Measurements from ENCODE around the gene ZSCAN16.
A peak's percentile ranks its signal among the peaks of the same experiment; 100 is the strongest.
"Not testable (repeated sequence)": the region's sequence is repeated elsewhere in the genome, so short reads cannot be mapped to it uniquely, and the experiment has no call there.

The ZSCAN16 gene

DNA sequence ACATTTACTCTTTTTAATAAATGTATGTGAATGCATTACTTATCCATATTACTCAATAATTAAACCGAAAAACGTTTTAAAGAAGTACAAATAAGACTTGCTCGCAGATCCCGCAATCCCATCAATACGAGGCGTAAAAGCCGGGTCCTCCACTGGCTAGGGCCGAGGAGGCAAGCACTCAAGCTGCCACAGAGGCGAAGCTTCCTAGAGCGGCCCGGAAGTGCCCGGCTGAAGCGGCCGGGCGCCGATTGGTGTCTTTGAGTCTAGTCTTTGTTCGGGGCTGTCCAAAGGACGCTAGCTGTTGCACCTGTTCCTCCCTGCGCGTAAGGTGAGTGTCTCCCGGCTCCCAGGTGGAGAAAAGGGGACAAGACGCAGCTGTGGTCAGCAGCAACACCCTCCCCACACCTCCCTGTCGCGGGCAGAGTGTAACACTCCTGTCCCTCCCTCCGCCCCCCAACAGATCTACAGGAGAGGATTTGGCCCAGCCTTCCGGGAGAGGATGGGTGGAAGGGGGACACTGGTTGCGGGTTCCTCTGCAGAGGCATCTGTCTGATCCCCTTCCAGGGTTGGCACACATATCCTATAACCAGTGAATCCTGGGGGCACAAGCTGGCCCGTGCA is at the start of gene ZSCAN16:
Gene ZSCAN16, plus strand, starts transcription at position 260 of the 621 bp plus-strand sequence. CDS start 835 bp downstream, outside the sequence.
- peak; percentile 63 to 64 for DNase-seq

DNA sequence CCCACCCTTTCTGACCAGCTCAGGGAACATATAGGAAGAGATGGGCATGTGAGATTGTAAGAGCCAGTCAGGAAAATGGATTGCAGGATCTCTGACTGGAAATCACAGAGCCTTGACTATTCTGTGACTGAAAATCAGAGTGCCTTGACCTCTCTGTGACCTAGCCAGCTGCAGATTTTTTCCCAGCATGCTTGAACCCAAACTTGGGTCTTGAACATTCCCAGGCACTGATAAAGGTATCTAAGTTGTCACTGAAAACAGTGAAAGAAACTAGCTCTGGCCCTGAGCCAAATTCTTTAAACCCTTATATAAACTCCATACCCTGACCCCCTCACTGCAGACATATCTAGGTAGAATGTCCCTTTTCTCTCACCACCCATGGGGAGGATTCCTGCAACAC is 46.4 kb upstream of the ZSCAN16 start:
- DNase-seq, result no peak

DNA sequence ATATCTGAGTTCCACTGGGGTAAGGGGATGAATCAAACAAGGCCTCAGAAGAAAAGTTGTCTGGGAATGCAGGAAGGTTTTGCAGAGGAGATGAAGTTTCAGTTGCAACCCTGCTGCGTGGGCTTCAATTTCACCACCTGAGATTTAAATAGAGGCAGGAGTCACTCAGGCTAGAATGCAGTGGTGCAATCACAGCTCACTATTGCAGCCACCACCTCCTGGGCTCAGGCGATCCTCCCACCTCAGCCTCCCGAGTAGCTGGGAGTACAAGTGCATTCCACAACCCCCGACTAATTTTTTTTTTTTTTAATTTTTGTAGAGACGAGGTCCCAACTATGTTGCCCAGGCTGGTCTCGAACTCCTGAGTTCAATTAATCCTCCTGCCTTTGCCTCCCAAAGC is 45.6 kb upstream of the ZSCAN16 start:
- DNase-seq, result no peak

DNA sequence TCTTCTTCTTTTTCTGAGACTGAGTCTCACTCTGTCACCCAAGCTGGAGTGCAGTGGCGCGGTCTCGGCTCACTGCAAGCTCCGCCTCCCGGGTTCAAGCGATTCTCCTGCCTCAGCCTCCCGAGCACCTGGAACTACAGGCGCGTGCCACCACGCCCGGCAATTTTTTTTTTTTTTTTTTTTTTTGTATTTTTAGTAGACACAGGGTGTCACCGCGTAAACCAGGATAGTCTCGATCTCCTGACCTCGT is 44.1 kb upstream of the ZSCAN16 start, which contains the start of gene ZNF165:
Gene ZNF165, plus strand, starts transcription at position 188 of the 250 bp plus-strand sequence. CDS start 4,913 bp downstream, outside the sequence.
- DNase-seq, result not testable (repeated sequence)

DNA sequence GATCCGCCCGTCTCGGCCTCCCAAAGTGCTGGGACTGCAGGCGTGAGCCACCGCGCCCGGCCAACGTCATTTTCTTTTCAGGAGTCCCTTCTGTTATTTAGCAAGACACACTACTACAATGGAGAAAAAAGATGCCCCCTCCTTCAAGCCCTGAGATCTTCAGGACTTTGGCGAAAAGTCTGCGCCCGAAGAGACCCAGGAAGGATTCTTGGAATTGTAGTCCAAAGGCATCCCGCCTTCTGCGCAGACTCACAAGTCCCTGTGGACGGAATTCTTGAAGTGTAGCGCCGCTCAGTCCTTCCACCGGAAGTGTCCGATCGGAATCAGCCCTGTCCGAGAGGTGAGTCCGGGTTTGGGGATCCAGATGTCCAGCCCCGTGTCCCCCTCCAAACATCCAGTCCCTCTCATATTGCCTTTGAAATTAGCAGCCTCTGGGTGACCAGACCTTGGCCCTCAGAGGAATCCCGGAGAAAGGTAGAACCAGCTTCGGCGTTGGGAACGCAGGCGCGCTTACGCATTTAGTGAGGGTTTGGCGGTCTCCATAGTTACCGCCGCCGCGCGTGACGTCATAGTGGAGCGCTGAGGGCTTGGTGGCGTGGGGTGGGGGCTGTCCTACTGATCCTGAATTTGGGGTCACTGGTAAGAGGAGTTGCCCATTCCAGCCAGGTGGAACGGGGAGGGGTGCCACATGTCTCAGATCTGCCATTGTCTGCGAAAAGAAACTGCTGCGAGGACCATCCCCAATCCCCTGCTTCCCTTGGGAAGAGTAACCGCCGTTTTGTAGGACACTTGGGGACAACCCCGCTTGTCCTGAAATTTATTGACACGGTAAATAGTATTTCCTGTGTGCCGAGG is 43.6 kb upstream of the ZSCAN16 start:
- peak; percentile 87 to 89 for DNase-seq

DNA sequence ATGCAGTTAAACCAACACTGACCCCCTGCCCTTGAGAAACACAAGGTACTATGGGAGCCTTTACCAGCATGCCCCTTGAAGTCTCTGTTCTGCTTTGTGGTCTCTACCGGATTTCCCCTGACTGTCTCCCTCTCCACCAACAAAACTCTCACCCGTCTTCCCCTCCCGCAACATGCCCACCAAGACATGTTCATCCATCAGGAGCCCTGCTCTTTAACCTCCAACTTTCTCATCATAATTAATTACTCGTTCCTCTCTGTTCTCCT is 43.0 kb upstream of the ZSCAN16 start:
- peak in 1 of 2 donors; percentile 5 for DNase-seq

DNA sequence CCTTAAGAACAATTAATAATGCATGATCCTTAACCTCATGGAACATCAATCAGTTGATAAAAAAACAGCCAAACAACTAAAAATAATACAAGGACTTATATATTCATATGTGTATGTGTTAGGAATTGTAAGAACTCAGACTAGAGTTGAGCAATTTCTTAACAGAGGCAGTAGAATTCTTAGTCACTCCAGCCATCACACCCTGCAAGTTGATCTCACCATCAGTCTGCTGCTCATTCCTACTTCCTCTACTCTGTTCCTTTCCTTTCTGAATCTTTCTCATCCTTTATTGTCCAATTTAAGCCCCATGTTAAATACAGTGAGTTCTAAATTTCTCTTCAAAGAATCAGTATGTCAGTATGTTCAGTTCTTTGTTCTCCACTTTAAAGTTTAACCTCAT is 41.5 kb upstream of the ZSCAN16 start:
- DNase-seq, result no peak

DNA sequence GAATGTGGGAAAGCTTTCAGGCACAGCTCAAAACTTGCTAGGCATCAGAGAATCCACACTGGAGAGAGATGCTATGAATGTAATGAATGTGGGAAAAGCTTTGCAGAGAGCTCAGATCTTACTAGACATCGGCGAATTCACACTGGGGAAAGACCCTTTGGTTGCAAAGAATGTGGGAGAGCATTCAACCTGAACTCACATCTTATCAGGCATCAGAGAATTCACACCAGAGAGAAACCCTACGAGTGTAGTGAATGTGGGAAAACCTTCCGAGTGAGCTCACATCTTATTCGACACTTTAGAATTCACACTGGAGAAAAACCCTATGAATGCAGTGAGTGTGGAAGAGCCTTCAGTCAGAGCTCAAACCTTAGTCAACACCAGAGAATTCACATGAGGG is 35.4 kb upstream of the ZSCAN16 start:
- DNase-seq, result no peak

DNA sequence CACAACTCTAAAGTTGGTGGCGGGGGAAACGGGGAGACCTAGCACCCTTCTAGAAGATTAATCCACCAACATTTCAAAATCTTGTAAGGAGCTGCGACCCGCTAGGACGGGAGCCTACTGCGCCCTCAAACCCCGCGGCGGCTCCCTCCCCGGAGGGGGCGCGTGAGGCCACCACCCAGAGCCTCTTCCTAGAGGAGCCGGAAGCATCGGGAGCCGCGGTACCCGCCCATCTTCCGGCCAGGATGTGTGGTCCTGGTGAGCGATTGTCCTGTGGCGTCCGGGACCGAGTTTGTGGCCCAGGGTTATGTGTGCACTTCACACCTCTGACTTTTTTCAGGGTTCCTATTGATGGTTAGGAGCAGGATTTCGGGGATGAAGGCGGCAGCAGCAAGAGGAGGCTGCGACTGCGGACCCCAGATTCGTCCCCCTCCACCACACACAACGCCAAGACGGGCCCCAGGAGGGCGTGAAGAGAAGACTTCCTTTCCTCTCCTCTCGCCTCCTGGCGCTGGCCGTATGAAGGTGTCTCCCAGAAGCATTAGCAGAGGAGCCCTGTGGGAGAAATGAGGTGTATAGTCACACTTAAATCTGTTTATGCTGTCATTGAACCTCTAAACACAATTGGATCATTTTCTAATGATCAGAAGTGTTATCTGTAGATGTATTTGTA is 33.4 kb upstream of the ZSCAN16 start:
- DNase-seq, result no peak

DNA sequence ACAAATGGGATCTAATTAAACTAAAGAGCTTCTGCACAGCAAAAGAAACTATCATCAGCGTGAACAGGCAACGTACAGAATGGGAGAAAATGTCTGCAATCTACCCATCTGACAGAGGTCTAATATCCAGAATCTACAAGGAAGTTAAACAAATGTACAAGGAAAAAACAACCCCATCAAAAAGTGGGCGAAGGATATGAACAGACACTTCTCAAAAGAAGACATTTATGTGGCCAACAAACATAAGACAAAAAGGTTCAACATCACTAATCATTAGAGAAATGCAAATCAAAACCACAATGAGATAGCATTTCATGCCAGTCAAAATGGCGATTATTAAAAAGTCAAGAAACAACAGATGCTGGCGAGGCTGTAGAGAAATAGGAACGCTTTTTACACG is 22.2 kb upstream of the ZSCAN16 start:
- DNase-seq, result not testable (repeated sequence)

DNA sequence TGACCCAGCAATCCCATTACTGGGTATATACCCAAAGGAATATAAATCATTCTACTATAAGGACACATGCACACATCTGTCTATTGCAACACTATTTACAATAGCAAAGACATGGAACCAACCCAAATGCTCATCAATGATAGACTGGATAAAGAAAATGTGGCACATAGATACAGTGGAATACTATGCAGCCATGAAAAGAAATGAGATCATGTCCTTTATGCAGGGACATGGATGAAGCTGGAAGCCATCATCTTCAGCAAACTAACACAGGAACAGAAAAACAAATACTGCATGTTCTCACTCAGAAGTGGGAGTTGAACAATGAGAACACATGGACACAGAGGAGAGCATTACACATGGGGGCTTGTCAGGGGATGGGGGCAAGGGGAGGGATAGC is 21.7 kb upstream of the ZSCAN16 start:
- not testable (repeated sequence) for DNase-seq

DNA sequence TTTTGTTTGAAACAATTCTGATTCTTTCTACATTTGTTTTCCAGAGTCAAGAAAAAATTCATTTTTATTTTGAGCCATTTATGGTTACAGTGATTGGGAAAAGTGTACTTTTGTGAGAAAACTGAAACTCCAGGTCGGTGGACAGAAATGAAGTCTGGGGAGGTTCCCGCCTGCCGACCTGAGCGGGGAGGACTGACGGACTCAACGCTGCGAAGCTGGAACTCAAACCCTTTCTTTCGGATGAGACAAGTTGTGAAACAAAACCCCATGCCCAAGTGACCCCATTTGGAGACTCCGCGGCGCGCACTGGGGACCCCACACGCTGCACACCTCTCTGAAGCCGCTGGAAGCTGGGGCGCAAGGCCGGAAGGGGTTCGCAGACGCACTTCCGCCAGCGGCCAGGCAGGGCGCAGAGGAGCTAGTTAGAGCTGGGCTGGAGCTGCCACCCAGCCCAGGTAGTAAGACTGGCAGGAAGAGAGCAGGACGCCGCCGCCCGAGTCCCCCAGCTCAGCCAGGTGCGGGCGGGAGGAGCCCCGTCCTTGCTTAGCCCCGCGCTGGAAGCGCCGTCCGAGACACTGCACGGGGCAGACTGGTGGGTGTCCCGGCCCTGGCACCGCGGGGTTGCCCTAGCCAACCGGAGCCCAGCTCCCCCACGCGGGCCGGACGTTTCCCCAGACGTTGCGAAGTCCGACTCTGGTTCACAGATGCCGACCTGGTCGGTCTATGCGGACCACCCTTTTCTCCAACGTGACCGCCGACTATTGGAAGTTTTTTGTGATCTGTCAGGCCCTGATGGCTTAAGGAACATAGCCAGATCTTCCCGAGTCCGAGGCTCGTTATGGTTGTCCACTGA is 19.8 kb upstream of the ZSCAN16 start:
- DNase-seq, result peak; percentile 69 to 77

DNA sequence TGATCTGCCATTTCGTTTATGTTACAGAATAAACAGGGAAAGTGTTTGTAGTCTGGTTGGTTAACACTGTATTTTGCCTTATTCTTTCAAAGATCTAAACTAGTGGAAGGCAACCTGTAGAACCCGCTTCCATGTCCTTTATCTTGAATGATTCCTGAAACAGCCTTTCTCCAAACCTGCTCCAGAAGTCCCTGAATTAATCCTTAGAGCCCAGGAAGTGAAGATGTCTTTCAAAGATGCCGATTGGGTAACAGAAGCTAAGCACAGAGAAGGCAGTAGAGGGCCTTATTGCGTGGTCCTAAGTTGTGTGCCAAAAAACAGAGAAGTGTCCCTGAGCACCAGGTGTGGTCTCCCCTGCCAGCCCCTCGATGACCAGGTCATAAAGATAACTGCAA is 19.2 kb upstream of the ZSCAN16 start:
- DNase-seq, result no peak

DNA sequence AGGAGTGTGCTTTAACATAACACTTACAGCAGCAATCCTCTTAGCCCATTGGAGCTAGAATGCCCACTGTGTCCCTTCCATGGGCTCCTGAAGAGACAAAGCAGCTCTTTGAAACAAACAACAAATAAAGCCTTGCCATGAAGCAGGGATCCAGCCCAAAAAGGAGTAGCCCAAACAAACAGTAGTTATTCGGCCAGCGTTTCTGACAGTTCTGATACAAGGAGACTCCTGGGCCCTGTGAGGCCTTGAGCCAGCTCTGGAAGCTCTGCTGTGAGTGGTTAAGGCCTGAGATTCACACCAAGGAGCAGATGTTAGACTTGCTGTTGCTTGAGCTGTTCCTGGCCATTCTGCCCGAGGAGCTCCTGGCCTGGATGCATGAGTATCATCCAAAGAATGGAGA is 16.9 kb upstream of the ZSCAN16 start:
- no peak for DNase-seq

DNA sequence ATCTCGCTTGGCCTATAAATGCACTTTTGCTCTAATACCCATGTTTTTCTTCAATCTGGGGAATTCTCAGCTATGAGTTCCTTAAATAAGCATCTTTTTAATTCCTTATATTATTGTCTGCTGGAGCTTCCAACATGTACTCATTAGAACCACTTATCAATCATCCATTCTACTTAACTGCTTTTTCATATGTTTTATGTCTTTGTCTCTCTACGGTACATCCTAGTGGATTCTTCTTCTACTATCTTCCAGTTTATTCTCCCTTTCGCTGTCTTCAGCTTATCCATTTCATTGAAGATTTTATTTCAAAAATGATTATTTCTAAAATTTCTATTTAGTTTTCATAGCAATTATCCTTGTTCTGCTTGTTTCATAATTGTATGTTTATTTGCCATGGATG is 12.4 kb upstream of the ZSCAN16 start:
- DNase-seq, result no peak

DNA sequence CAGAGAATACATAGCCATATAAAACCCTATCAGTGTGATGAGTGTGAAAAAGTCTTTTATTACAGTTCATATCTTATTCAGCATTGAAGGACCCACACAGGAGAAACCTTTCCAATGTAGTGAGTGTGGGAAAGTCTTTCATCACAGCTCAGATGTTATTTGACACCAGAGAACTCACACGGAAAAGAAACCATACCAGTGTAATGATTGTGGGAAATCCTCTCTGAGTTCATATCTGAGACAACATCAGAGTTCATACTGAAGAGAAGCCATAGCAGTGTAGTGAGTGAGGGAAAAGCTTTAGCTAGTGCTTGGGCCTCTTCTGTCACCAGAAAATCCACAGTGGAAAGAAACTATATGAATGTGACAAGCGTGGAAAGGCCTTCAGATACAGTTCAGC is 8.6 kb upstream of the ZSCAN16 start:
- DNase-seq, result no peak

DNA sequence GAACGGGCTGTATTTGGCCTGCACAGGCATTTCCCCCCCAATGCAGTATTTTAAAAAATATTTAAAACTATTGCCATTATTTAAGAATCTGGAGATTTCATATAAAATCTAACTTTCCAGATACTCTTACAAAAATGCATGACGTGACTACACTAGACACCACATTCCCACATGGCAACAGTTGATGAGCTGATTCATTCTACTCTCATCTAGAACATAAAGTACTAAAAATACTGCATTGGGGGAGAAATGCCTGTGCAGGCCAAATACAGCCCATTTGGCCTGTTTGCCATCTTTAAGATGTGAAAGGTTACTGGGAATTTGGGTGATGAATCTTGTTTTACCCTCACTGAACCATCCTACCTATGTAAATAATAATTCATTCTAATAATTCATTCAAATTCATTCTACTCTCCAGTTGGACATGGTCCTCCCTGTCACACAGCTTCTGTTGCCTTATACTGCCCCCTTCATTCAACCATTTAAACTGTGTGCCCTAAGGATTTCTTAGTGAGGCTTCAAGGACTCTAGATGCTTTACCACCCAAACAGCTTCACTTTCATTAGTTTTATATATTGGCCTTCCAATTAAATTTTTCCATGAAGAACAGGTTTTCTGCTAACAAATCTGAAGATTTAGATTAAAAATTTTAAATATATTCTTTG is 6.9 kb upstream of the ZSCAN16 start:
- no peak for DNase-seq

DNA sequence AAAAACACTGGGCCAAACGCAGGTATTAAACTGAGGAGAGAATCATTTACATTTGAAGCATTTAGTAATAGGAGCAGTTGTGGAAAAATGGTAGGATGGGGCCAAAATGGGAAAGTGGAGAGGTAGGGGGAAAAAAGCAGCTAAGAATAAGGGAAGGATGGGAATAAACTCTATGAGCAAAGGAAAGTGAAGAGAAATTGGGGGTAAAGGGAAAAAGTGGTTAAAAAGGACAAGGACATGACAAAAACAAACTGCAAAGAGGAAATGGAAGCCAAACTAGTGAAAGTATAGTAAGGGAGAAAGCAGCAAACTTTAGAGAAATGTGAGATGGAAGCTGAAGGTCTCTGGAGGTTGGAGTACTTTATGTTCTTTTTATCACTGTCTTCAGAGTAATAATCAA is 6.2 kb upstream of the ZSCAN16 start:
- no peak for DNase-seq

DNA sequence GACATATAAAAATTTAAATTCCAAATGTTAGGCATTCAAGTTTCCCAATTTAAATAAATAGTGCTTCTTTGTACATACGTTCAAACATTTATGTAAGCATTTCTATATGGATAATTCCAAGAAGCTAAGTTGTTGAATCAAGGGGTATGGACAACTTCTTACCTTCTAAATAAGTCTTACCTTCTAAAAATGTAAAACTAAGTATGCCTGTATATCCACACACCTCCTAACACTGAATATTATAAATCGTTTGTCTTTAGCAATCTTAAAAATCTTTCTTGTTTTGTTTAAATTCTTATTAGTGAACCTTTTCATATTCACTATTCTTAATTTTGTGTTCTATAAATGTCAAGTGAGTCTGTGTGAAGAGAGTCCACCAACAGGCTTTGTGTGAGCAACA is 2.5 kb upstream of the ZSCAN16 start:
- DNase-seq, result no peak

DNA sequence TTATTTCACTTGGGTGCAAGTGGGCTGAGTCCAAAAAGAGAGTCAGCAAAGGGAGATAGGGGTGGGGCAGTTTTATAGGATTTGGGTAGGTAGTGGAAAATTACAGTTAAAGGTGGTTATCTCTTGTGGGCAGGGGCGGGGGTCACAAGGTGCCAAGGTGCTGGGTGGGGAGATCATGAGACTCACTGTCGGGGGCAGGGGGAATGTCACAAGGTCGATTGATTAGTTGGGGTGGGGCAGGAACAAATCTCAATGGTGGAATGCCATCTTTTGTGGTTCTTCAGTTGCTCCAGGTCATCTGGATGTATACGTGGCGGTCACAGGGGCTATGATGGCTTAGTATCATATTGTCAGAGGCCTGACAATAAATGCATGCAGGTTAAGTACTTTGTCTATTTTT is 2.1 kb upstream of the ZSCAN16 start:
- DNase-seq, result not testable (repeated sequence)

DNA sequence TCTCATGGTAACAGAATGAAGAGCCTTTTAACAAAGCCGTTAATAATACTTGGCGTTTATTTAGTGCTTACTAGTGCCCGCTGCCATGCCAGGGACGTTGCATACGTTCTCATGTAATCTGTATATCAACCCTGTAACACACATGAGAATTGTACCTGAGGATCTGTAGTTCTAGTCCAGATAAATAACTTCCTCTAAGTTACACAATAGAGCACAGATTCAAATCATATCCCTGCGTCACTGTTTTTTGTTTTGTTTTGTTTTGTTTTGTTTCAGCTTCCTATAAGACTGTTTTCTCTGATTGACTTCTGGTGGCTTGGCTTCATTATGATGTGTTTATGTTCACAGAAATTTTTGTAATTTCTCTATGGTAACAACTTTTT is 553 bp downstream of the ZSCAN16 start:
- no peak for DNase-seq

DNA sequence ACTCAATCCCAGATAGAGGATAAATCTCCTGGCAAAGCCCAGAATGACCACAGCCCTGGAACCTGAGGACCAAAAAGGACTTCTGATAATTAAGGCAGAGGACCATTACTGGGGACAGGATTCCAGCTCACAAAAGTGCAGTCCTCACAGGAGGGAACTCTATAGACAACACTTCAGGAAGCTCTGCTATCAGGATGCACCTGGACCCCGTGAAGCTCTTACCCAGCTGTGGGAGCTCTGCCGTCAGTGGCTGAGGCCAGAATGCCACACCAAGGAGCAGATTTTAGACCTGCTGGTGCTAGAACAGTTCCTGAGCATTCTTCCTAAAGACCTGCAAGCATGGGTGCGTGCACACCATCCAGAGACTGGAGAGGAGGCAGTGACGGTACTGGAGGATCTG is 992 bp downstream of the ZSCAN16 start:
- DNase-seq, result no peak

DNA sequence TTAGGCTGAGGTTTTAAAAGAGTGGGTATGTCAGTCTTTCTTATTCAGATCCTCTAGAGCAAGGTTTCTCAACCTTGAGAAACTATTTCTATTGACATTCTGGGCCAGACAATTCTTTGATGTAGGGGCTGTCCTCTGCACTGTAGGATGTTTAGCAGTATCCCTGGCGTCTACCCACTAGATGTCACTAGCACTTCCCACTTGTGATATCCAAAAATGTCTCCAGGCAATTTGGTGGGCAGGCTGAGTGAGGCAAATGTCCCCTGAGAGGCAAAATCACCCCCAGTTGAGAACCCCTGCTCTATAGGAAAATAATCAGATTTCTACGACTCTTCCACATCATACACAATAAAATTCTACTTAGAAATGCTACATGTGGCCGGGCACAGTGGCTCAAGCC is 9.6 kb downstream of the ZSCAN16 start:
- no peak for DNase-seq
